ENCODE measurements around the gene PPARGC1A. TPM values are rescaled to one million over a fixed set of nuclear protein-coding genes. Genes with fewer than 3 reads are reported as not detected.

Gene PPARGC1A
- total and polyA plus RNA-seq, 12 donors, result 11.8 to 200 (median 102) TPM

- ATAC-seq (no peak), DNase-seq (no peak)
- H3K4me3 ChIP-seq, result no peak overlapping the region
- no peaks in the 10 kb centered on the region for H3K36me3 ChIP-seq
- 82 to 88% methylated on average over 6 of the region's 6 CpGs for WGBS, 2 donors
- TF ChIP-seq, protein P1, sequence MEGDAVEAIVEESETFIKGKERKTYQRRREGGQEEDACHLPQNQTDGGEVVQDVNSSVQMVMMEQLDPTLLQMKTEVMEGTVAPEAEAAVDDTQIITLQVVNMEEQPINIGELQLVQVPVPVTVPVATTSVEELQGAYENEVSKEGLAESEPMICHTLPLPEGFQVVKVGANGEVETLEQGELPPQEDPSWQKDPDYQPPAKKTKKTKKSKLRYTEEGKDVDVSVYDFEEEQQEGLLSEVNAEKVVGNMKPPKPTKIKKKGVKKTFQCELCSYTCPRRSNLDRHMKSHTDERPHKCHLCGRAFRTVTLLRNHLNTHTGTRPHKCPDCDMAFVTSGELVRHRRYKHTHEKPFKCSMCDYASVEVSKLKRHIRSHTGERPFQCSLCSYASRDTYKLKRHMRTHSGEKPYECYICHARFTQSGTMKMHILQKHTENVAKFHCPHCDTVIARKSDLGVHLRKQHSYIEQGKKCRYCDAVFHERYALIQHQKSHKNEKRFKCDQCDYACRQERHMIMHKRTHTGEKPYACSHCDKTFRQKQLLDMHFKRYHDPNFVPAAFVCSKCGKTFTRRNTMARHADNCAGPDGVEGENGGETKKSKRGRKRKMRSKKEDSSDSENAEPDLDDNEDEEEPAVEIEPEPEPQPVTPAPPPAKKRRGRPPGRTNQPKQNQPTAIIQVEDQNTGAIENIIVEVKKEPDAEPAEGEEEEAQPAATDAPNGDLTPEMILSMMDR (IDR thresholded peaks at IDR 0.05), result no peak
- H3K9me3 ChIP-seq, result no peaks in the 10 kb centered on the region
- no peaks in the 10 kb centered on the region for H3K27me3 ChIP-seq
- intact Hi-C loops (cut with DNase I), result no loop called here
- peaks cover 0 to 9% (median 0%) of the 10 kb centered on the region in 9 donors for H3K4me1 ChIP-seq
- H3K27ac ChIP-seq, result no peak overlapping the region
These were observed 31.6 kb upstream of the PPARGC1A start for GRCh38 chr4:23921447-23921845.

DNA sequence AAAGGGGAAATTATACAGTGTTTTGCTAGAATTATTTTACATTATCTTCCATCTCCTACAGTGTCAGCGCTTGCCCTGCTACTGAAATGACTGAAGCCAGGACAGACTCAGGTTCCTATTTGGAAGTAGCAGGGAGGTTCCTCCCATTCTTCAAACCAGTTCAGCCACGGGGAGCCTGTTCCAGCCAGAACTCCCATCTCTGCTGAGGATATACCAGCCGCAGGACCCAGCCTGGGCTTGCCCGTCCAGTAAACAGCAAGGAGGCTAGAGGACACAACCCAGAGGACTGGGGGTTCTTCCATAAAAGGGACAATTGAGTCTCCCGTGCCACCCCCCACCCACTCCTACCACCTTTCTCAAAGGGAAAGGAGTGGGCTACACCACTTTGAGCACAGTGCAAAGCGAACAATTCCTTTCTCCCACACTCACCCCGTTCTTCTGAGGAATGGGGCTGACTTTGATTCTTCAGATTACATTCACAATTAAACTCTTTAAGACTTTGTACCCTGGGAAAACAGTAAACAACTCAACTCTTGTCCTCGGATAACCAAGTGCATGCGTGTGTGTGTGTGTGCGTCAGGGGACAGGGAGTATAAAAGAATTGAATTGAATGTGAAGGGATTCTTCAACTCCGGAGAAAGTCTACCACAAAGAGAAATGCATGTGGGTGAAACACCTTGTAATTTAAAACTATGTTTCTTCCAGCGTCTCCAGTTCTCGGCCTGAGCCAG, 31.0 kb upstream of the PPARGC1A start:
- Histone ChIP-seq H3K36me3 (no peaks in the 10 kb centered on the region), H3K27ac (peak overlapping the region in 1 of 10 donors; percentile 6), H3K9me3 (no peaks in the 10 kb centered on the region), H3K4me3 (no peak overlapping the region), H3K4me1 (peaks cover 0 to 9% (median 0%) of the 10 kb centered on the region in 9 donors), H3K27me3 (no peaks in the 10 kb centered on the region)
- peak in 7 of 8 donors; percentile 28 to 68 (median 43) for ATAC-seq
- WGBS, 2 donors, result 79 to 80% methylated on average over 13 of the region's 13 CpGs
- intact Hi-C loops (cut with DNase I), result no loop called here
- TF ChIP-seq, protein P1 (IDR thresholded peaks at IDR 0.05), result no peak
- DNase-seq, result no peak

DNA sequence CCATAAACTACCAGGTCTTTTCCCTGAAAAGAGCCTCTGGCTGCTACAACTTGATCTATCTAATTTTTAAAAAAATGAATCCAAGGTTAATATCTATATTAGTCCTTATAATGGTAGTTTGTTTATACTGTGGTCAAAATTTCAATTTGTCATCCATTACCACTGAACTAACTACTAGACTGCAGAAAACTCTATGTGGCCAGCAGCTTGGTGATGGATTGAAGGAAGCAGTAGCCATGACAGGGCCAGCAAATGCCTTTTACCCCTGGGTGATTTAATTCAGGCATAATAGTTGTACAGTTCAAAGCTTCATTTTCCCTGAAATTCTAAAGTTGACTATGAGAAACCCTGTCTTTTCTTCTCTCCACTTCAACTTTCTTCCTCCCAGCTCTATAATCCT, 30.4 kb upstream of the PPARGC1A start:
- ATAC-seq, result no peak
- H3K27ac ChIP-seq, result peak overlapping the region in 1 of 10 donors; percentile 6

DNA sequence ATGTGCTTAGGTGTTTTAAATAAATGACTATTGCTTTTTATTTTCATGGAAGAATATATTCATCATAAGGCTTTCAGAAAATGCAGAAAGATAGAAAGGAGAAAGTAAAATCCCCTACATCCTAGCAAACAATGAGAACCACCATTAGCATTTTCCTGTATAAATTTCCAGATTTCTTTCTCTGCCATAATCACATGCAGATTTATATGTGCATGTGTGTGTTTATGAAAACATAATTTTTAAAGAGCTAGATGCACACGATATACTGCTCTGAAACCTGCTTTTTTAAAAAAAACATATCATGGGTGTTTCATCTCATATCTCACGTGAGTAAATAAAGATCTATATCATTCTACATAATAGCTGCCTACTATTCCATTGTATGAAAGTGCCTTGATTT, 26.4 kb upstream of the PPARGC1A start:
- ATAC-seq (no peak), DNase-seq (no peak)
- H3K9me3 ChIP-seq, result no peaks in the 10 kb centered on the region
- H3K4me3 ChIP-seq, result no peak overlapping the region
- H3K27me3 ChIP-seq, result no peaks in the 10 kb centered on the region
- H3K27ac ChIP-seq, result no peak overlapping the region
- WGBS, 2 donors, result 86 to 88% methylated on average over 2 of the region's 2 CpGs
- peaks cover 0 to 5% (median 0%) of the 10 kb centered on the region in 9 donors for H3K4me1 ChIP-seq
- intact Hi-C loops (cut with DNase I), result no loop called here
- no peaks in the 10 kb centered on the region for H3K36me3 ChIP-seq
- TF ChIP-seq, protein P1 (IDR thresholded peaks at IDR 0.05), result no peak

More for the DNA sequence above, 30.4 kb upstream of the PPARGC1A start:
- H3K9me3 ChIP-seq, result no peaks in the 10 kb centered on the region
- H3K4me1 ChIP-seq, result peaks cover 0 to 9% (median 0%) of the 10 kb centered on the region in 9 donors
- intact Hi-C loops (cut with DNase I), result no loop called here
- H3K27me3 ChIP-seq, result no peaks in the 10 kb centered on the region
- H3K36me3 ChIP-seq, result no peaks in the 10 kb centered on the region
- H3K4me3 ChIP-seq, result no peak overlapping the region
- DNase-seq, result no peak
- TF ChIP-seq, protein P1 (IDR thresholded peaks at IDR 0.05), result no peak
